Measurements from ENCODE around the gene LY9.

The LY9 gene

DNA sequence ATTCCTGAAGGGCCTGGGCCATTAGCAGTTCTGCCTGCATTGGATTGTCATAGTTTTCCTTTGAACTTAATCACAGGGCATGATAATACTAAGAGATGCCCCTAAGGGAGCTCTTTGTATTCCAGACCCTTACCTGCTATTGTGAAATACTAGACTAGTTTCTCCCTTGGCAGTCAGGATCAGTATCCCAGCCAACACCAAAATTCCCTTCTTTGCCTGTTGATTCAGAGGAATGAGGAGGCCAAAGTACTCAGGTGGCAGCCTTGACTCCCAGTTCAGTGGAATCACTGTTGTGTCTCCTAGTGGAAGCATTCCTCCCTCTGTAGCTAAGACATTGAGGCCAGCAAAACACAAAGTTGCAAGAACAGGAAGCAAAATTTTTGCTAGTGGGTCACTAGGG, 36.2 kb upstream of the LY9 start:
- Histone ChIP-seq H3K4me3 (no peak overlapping the region), H3K27ac (no peak overlapping the region)
- TF ChIP-seq, protein P1, sequence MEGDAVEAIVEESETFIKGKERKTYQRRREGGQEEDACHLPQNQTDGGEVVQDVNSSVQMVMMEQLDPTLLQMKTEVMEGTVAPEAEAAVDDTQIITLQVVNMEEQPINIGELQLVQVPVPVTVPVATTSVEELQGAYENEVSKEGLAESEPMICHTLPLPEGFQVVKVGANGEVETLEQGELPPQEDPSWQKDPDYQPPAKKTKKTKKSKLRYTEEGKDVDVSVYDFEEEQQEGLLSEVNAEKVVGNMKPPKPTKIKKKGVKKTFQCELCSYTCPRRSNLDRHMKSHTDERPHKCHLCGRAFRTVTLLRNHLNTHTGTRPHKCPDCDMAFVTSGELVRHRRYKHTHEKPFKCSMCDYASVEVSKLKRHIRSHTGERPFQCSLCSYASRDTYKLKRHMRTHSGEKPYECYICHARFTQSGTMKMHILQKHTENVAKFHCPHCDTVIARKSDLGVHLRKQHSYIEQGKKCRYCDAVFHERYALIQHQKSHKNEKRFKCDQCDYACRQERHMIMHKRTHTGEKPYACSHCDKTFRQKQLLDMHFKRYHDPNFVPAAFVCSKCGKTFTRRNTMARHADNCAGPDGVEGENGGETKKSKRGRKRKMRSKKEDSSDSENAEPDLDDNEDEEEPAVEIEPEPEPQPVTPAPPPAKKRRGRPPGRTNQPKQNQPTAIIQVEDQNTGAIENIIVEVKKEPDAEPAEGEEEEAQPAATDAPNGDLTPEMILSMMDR (IDR thresholded peaks at IDR 0.05) = no peak
- no peak for DNase-seq (ENCODE audit: low spot score)

DNA sequence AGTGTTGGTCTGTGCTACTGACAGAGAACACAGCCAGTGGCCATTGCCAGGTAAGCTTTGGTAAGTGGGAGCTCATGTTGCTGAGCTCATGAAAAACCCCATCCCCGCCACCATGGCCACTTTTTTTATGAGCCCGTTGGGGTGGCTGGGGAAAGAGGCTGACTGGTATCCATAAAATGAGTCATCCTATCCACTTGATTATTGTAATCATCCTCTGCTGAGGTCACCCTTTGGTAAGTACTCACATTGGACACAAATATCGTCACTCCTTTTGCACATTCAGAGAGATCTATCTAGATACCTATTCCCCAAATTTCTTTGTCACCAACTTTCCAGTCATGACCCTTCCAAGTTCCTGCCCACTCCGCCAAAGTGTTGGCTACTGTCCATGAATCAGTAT, 34.9 kb upstream of the LY9 start:
- TF ChIP-seq, protein P1 (IDR thresholded peaks at IDR 0.05) = no peak
- no peak overlapping the region for H3K4me3 ChIP-seq
- no peak for DNase-seq (ENCODE audit: low spot score)
- no peak overlapping the region for H3K27ac ChIP-seq

- TF ChIP-seq, protein P1 (IDR thresholded peaks at IDR 0.05) = no peak
- Histone ChIP-seq H3K27ac (no peak overlapping the region), H3K4me3 (no peak overlapping the region)
- no peak for DNase-seq (ENCODE audit: low spot score)
Measured at GRCh38 chr1:160761886-160762285, 34.1 kb upstream of the LY9 start.

DNA sequence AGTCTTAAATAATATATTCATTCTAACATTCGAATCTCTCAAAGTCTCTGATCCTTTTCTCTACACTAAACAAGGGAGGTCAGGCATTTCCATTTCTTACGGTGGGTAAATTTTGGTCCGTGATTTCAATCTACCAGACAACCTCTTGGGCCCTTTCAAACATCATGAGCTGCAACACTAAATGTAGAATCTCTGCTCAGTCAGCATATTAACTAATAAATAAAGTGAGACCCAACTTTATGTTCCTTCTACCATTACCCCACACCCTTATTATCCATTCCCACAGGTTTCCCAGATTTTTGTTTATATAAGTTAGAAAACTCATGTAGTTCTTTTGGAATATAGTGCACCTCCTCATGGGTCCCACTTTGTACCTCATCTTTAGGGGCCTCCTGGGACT, 32.0 kb upstream of the LY9 start:
- no peak overlapping the region for H3K27ac ChIP-seq
- DNase-seq (ENCODE audit: low spot score) = no peak
- TF ChIP-seq, protein P1 (IDR thresholded peaks at IDR 0.05) = no peak
- H3K4me3 ChIP-seq = no peak overlapping the region

DNA sequence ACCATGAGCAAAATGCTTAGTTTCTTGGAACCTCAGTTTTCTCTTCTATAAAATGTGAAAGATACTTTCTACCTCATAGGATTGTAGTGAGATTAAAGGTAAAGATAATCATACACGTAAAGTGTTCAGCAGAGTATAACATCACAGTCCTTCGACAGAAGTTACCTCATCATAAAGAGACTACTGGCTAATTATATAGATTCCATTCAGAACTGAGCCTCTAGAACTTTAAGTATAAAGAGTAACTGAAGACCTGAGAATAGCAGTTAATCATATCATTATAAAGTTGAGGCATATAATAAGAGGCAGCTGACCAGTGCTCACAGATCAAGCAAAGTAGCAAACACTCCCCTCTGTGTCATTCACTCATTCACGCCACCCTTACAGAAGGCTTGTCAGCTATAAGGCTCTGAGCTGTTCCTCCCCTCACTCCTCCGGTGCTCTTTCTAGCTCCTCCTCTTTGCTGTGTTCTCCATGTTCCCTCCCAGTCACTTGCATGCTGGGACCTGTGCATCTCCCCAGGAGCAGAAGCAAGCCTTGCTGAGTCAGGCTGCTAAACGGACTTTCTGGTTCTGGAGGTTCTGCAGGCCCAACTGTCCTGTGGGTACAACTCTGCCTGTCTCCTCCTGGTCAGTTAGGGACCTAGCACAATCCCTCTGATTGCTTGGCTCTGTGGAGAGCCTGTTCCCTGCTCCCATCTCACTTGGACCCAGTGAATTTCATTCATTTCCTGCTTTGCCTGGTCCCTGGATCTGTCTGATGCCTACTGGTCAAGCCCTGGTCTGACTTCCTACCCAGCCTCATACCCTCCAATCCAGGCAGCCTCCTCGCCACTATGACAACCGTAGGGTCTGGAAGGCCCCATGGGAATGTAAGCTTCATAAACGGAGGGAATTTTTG, 28.3 kb upstream of the LY9 start:
- H3K27ac ChIP-seq = no peak overlapping the region
- DNase-seq (ENCODE audit: low spot score) = no peak
- TF ChIP-seq, protein P1 (IDR thresholded peaks at IDR 0.05) = no peak
- H3K4me3 ChIP-seq = peak overlapping the region; percentile 45

- TF ChIP-seq, protein P1 (IDR thresholded peaks at IDR 0.05) = no peak
- no peak for DNase-seq (ENCODE audit: low spot score)
- Histone ChIP-seq H3K27ac (no peak overlapping the region), H3K4me3 (peak overlapping the region; percentile 45)
Measured at GRCh38 chr1:160768295-160768657, 27.7 kb upstream of the LY9 start.

DNA sequence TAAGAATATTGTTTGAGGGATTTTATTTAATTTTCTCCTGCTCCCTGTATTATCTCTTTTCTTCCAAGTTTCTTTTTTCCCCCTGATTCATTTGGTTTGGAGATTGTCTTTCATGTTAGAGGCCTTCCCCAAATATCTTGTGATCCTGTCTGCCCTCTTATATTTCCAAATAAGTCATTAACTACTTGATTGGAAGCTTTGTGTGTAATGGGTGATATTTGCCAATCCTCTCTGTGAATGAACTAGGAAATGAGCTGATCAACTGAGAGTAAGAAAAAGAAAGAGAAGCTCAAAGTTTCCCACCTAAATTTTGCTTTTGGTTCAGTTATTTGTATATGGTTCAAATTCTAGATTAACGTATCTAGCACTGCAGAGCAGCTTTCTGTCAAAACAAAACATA, 23.6 kb upstream of the LY9 start:
- TF ChIP-seq, protein P1 (IDR thresholded peaks at IDR 0.05) = no peak
- Histone ChIP-seq H3K27ac (no peak overlapping the region), H3K4me3 (no peak overlapping the region)
- DNase-seq (ENCODE audit: low spot score) = no peak
